GM19438 (cell line): ENCODE measurements around the gene MALL.
"Not testable (repeated sequence)": the region's sequence is repeated elsewhere in the genome, so short reads cannot be mapped to it uniquely, and the experiment has no call there.

Experiments
- ATAC-seq: cut with Tn5 transposase; IDR thresholded peaks from one replicate; pipeline ENCODE4 v1.9.1; 2021; ENCODE audit warnings: low read depth; ENCODE audit not compliant: unreplicated experiment

MALL gene

DNA sequence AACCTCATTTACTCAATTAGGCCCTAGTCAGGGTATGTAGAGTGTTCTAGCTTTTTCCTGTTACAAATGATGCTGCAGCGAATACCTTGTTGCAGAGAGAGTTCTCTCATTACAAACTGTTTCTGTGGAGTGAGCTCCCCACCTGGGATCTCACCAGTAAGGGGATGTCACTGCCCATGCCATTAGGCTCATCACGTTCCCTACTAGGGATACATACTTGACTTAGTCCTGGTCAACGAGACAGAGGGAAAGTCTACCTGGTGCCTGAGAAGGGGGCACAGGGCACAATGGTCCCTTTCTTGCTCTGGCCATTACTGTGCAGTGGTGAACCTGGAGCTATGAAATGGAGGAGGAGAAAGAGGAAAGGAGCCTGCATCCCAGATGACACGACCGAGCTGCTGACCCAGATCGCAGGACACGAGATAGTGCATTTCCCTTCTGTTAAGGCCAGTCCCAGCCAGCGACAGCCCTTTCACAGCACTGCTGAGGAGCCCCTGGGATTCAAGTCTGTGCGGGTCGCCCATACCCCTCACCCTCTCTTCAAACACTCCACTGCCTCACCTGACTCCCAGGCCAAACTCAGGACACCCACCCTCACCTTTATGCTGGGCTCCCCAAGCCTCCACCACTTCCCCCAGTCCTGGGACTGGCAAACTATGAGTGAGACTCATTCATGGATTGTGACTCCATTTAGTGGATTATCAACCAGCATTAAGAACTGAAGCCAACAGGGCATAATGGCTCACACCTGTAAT is 16.0 kb downstream of the MALL start:
- ATAC-seq, result no peak

DNA sequence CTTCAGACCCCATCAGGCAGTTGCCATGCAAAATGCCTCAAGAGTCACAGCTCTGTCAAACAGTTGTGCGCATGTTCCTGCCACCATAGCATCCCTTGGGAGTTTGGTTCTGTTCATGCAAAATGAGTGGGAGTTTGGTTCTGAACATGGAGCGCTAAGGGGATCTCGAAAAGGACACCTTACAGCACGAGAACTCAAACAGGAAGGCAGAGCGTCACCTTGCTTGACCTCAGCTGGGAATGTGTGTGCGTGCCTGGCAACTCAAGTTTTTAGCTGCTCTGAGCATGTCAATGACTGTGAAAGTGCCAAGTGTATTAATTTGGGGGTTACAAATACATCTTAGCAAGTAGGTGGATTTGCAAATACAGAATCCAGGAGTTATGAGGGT is 16.6 kb downstream of the MALL start:
- ATAC-seq, result no peak

DNA sequence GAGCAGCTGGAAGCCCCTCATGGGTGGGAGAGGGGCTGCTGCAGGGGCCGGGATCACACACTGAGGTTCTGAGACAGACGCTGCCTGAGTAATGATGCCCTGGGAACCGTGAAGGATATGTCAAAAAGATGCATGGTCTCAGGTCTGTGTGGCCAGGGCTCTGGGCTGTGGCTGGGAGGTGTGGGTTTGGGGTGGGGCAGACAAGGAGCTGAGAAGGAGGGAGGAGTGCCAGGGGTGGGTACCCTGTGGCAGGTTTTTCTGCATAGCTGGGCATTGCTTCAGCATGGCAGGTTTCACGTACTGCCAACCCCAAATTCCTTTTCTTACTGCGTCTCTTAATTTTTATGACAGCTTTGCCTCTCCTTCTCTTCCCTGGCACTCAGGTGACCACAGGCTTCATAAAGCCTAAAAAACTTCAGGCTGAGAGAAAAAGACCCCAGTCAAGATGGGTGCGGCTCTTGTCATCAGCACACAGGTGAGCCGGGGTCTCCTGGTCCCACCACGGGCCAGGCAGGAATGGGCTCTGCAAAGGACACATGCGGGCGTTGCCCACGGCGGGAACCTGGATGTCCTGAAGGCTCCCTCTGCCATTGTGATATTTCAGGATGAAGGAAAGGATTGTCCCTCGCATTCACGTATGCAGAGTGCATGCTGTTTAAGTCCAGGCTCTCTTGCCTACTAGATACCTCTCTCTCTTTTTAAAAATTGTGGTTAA is 18.0 kb downstream of the MALL start:
- ATAC-seq, result no peak

DNA sequence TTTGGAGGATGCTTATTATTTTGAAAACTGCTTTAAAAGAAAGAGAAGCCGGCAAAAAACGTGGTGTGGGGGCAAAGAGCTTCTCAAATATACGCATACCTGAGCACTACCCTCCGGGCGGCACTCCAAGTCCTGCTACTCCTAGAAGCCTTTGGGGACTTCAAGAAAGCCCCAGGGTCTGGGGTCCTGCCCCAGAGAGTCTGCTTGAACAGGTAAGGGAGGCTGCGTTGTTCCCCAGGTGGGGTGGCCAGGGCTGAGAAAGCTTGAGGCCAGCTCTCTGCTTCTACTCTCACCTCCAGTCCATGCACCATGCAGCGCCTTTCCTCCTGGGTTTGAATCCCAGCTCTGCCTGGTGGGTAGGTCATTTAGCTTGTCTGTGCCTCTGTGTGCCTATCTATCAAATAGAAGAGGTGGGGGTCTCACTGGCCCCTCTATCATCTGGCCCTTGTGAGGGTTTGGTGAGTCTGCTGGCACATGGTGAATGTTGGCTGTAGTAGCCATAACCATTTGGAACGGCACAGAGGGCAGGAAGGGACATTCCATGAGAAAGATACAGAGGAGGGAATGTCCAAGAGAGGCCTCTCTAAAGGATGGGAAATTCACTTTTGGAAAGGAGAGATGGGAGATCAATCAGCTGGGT is 19.5 kb downstream of the MALL start:
- no peak for ATAC-seq

DNA sequence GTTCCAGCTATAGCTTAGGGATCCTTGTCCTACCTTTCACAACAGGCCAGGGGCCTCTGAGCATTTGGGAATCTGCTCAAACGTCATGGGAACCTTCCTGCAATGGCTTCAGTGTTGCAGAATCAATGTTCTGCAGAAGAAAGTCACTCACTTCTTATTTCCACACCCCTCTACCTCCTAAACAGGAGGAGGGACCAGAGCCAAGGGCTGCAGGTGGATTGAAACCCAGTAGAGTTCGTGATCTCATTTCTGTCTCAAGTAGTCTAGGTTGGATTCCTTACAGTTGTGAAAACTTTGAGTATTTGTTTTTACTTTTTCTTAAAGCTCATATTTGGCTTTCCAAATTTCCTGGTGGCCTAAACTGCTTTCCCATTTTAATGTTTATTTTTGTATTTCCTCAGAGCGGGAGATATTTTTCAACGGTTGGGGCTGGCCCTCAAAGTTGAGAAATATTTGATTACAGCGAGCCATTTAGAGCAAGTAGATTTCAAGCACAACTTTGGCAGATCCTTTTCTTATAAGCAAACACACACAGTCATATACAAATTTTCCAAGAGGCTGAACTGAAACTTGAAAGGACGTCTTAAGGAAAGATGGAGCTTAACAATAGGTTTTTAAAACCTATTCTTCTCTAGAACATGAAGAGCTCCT is 20.6 kb downstream of the MALL start:
- ATAC-seq, result not testable (repeated sequence)

DNA sequence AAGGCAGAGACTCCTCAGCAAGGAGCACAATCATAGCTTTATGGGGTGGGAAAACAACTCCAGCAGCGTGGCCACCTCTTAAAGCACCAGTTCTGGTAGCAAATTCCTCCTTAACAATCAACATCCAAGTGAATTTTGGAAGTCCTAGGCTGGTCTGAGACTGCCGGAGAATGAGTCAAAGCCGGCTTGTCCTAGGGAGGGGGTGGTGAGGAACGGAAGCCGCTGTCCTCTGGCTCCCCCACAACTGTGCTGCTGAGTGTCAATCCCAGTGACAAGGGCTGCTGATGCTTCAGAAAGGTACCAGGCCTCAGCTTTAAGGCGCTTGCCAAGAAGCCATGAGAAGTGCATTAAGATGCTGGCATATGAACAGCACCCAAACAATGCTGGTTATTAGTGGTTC is 21.7 kb downstream of the MALL start:
- not testable (repeated sequence) for ATAC-seq

DNA sequence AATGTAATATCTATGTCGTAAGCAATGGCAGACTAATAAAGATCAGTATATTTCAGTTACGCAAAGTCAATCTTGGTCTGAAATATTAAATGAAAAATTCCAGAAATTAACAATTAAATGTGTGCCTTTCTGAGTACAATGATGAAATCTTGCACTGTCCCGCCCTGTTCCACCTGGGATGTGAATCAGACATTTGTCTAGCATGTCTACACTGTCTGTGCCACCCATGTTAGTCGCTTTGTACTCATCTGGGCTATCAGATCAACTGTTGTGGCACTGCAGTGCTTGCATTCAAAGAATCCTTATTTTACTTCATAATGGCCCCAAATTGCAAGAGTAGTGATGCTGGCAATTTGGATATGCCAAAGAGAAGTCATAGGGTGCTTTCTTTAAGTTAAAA is 25.5 kb downstream of the MALL start:
- not testable (repeated sequence) for ATAC-seq

DNA sequence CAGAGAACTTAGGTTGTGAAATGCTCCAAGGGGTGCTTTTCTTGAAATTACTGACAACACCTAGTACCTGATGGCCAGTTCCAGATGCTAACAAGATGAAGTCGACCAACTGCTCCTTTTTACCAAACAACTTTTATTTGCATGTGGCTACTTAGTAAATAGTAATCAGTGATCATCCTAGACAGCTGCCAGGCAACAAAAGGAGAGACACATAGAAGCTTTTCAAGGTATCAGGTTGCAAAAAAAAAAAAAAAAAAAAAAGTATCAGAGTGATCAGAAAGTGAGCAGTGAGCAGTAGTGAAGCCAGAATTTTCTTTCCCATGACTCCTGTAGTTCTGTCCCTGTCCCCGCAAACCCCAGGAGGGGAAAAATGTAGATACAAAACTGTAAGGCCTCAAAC is 31.9 kb downstream of the MALL start:
- ATAC-seq, result not testable (repeated sequence)

DNA sequence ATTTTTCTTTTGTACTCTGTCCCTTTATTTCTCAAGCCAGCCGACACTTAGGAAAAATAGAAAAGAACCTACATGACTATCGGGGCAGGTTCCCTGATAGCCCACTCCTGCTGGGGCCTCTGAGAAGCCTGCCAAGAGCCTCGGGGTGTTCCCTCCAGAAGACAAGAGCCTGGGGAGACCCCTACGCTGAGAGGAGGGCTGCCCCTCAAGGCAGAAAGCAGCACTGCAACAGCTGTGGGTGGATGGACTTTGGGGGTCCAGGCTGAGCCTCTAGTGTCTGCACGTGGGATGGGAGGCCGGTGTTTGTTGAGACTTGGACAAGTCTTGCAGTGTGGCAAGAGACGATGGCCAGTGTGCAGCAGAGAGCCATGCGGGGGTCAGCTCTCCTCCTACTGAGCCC is 32.5 kb downstream of the MALL start:
- not testable (repeated sequence) for ATAC-seq

DNA sequence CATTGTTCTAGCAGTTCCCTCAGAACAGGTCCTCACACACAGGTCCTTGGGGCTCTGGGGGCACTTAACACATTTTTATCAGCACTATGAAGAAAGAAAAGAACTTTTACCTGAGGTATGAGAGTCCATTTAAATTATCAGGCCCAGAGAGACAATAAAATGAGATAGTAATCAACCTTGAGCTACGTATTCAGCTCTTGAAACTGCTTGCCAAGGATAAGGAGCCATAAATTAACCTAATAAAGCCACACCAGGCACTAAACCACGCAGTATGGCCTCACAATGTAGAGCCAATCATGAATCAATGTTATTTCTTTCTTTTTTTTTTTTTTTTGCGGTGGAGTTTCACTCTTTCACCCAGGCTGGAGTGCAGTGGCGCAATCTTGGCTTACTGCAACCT is 37.5 kb downstream of the MALL start:
- not testable (repeated sequence) for ATAC-seq

DNA sequence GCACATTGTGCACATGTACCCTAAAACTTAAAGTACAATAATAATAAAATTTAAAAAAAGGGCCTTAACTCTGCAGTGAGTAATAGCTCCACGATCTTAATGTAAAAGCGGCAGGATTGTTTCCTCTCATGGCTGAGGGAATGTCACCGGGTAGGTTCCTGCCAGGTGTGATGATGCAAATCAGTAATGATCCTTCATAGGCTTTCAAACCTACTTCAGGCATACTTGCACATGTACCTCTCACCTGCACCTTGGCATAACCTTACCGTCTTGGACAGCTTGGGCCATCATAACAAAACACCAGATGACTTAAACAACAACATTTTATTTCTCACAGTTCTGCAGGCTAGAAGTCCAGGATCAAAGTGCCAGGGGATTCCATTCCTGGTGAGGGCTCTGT is 39.7 kb downstream of the MALL start:
- not testable (repeated sequence) for ATAC-seq

DNA sequence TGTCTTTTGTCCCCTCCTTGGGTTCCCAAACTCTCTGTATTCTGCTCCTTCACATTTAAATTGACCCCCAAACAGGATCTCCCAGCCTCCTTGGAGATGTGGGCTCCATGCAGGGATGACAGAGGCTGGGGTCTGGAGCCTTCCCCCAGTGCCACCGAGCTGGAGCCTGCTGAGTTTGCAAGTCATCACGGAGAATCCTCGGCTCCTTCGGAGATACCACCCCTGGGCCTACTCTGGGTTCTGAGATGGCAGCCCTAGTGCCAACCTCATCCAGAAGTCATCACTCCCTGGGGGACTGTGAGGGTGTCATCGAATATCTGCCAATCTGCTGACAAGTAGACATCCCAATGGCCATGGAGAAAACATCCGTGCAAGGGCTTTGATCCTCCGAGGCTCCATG is 45.8 kb downstream of the MALL start:
- not testable (repeated sequence) for ATAC-seq

DNA sequence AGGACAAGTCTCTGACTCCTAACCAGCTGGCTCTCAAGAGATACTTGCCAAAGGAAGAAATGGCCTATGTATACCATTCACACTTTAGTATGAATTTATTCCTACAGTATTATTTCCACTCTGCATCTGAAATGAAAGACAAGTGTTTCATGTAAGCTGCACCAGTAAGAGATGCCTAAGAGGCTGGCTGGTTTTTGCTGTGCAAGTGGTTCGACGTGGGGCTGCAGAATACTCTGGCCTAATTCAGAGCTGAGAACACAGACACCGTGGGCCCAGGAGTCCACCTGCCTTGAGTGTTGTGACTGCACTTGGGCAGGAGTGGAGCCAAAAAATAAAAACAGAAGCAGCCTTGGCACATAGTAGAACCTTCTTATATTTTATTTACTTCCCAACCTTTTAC is 47.5 kb downstream of the MALL start:
- not testable (repeated sequence) for ATAC-seq

DNA sequence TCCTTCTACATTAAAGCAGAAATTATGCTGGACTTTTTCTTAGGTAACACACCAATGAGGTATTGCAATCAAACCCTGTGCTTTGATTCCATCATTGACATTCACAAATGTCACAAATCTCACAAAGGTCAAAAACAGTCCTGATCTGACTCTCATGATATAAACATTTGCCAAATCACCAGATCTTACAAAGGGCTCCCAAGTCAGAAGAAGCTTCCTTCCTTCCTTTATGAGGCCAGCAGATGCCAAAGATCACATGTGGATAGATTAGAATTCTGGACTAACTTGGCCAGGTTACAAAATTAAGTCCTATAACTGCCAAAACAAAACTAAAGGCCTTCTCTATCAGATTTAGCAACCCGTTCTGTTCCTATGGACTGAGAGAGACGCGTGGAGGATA is 53.3 kb downstream of the MALL start:
- ATAC-seq, result not testable (repeated sequence)

DNA sequence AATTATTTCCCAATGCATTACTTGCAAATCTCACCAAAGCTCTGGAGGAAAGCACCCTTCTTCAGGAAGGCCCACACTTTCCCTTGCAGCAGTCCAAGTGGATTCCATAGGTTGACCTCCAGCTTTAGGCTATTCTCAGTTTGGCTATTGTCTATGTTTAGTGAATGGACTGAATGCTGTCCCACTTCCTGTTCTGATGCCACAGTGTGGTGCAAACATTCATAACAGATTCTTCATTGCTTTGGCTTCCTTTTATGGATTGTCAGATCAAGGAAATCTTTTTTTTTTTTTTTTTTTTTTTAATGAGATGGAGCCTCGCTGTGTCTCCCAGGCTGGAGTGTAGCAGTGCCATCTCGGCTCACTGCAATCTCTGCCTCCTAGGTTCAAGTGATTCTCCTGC is 55.1 kb downstream of the MALL start:
- ATAC-seq, result not testable (repeated sequence)

DNA sequence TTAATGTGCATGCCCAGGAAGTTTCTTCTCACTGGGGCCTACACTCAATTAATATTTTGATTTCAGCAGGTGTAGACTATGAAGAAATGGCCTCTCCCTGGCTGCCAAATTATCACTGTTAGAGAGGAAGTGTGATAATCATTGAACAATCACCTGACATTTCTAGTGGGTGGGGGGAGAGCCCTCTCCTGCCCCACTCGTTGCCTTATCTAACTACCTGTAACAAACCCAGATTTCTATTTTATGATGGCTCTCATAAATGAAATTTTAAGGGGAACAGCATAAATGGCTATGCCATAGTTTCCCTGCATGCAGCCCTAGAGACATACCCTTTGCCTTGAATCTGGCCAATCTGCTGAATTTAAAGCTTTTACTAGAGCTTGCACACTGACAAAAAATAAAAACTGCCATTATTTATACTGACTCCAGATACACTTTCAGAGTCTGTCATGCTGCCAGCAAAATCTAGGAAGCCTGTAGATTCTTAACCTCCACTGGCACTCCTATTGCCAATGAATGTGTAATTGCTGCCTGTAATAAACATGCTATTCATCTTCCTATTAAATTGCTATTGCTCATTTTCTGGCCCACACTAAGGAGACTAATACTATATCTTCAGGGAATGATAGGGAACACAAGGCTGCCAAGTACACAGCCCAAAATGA is 55.8 kb downstream of the MALL start:
- not testable (repeated sequence) for ATAC-seq

DNA sequence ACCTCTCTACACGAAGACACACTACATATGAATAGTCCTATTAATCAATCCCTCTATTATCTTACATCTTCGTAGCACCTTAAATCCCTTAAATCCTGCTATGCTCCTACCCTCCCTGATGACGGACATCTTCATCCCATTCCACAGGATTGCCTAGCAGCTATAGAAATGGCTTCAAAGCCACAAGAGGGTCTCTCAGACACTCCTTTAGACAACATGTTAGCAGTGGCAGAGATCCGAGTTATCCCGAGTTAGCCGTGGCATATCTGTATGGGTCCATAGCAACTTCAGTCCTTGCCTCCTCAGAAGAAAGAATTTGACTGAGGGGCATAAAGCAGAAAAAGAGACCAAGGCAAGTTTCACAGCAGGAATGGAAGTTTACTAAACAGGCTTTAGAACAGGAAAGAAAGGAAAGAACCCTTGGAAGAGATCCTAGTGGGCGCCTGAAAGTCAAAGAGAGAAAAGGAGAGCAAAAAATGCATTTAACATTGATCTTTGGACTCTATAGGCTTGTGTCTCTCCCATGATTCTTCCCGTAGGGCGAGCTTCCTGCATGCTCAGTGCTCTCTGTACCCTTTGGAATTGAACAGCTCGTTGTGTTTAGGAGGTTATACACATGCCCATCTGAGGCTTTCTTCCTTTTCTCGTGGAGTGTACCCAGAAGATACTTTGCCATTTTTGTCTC is 56.5 kb downstream of the MALL start:
- ATAC-seq, result not testable (repeated sequence)

DNA sequence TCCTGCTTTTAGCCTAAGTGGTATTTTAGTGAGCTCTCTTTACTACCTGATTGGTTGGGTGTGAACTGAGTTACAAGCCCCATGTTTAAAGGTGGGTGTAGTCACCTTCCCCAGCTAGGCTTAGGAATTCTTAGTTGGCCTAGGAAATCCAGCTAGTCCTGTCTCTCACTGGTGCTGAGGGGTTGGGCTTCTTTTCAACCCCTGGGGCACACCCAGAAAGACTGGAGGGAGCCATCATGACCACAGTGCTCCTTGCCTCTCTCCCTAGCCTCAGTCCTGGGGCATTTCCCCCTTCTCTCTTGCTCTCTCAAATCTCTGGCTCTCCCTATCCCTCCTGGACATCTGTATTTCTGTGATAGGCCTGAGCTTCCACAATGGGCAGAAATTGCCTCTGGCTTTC is 57.6 kb downstream of the MALL start:
- not testable (repeated sequence) for ATAC-seq

DNA sequence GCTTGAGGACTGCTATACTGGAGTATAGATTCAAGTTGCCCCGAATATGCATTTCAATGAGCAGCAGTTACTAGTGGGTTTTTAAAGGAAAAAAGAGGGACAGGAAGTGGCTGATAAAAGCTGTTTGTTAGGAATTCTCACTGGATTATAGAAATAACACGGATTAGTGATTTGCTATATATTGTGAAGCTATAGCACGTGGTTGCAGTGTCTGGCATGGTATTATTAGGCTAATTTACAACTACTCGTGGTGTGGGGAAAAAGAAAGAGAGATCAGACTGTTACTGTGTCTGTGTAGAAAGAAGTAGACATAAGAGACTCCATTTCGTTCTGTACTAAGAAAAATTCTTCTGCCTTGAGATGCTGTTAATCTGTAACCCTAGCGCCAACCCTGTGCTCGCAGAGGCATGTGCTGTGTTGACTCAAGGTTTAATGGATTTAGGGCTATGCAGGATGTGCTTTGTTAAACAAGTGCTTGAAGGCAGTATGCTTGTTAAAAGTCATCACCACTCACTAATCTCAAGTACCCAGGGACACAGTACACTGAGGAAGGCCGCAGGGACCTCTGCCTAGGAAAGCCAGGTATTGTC is 59.7 kb downstream of the MALL start:
- not testable (repeated sequence) for ATAC-seq
